T-cell (primary cell): ENCODE results near the gene DOCK1. TPM values are rescaled to one million over a fixed set of nuclear protein-coding genes. Genes with fewer than 3 reads are reported as not detected.

Experiments used
- ATAC-seq, 4 experiments: fragments of 200-7000 bp in 3 of 4; fragments of 150-1000 bp in 1 of 4; cut with Tn5 transposase; replicated peaks in 1 of 4; 1 replicate in 3 of 4; 2 replicates in 1 of 4; pipeline ENCODE4 v1.10.0; 2021; ENCODE audit warnings: moderate library complexity in 3 of 4, mild to moderate bottlenecking in 2 of 4, moderate number of reproducible peaks in 1 of 4
- CTCF ChIA-PET, 2 donors: fragments of 300-600 bp; sonication (Branson Sonifier 250); formaldehyde crosslinking; loops; one replicate each; lab custom pipeline; 2022; ENCODE audit warnings: antibody characterized with exemption in 2 of 2; lab: Charles Lee
- POLR2A ChIA-PET, 2 donors: fragments of 300-600 bp; sonication (Branson Sonifier 250); formaldehyde crosslinking; loops; one replicate each; lab custom pipeline; 2022; ENCODE audit warnings: antibody characterized with exemption in 2 of 2; lab: Charles Lee
- DNase-seq, 35 experiments: peaks; one replicate each; pipeline versions ENCODE4 v3.0.0 to v3.0.0-alpha.2; 2013 to 2023
- H3K27ac ChIP-seq: one replicate; pipeline ENCODE4 v1.5.1; 2013; ENCODE audit warnings: low read length
- H3K27me3 ChIP-seq, 2 experiments: replicated peaks in 1 of 2; 1 replicate in 1 of 2; 2 replicates in 1 of 2; pipeline versions ENCODE4 v1.6.1 to v1.7.0; 2013; ENCODE audit warnings: low read length in 1 of 2, mixed read lengths in 1 of 2; ENCODE audit not compliant: control insufficient read depth in 2 of 2, insufficient read depth in 2 of 2; ENCODE audit errors: extremely low read depth in 1 of 2
- H3K36me3 ChIP-seq, 2 donors: 1 replicate in 1 of 2; 2 replicates in 1 of 2; pipeline versions ENCODE4 v1.6.1 to v1.7.0; 2013; ENCODE audit warnings: low read length in 1 of 2; ENCODE audit not compliant: control insufficient read depth in 2 of 2, insufficient read depth in 1 of 2; ENCODE audit errors: extremely low read depth in 1 of 2
- H3K4me1 ChIP-seq, 2 experiments: 1 replicate in 1 of 2; 2 replicates in 1 of 2; pipeline versions ENCODE4 v1.6.1 to v1.7.0; 2013; ENCODE audit warnings: low read length in 2 of 2, mixed read lengths in 1 of 2; ENCODE audit not compliant: insufficient read depth in 2 of 2, control insufficient read depth in 1 of 2; ENCODE audit errors: extremely low read depth in 1 of 2
- H3K4me3 ChIP-seq, 2 donors: 1 replicate in 1 of 2; 2 replicates in 1 of 2; pipeline versions ENCODE4 v1.5.1 to v1.7.0; 2013; ENCODE audit warnings: mild to moderate bottlenecking in 2 of 2, low read length in 1 of 2, moderate library complexity in 1 of 2; ENCODE audit not compliant: control insufficient read depth in 1 of 2; ENCODE audit errors: extremely low read depth in 1 of 2
- H3K9me3 ChIP-seq: 2 replicates; pipeline ENCODE4 v1.7.0; 2013
- H3K27ac Mint-ChIP-seq, 2 donors: one replicate each; pipeline ENCODE4 v1.8.0; 2020 to 2021; ENCODE audit warnings: mild to moderate bottlenecking in 2 of 2, mixed read lengths in 2 of 2
- H3K27me3 Mint-ChIP-seq, 2 donors: one replicate each; pipeline ENCODE4 v1.8.0; 2021 to 2022; ENCODE audit warnings: mixed read lengths in 2 of 2
- H3K36me3 Mint-ChIP-seq: one replicate; pipeline ENCODE4 v1.8.0; 2021; ENCODE audit warnings: mixed read lengths
- H3K4me1 Mint-ChIP-seq, 3 donors: one replicate each; pipeline ENCODE4 v1.8.0; 2020 to 2022; ENCODE audit warnings: mixed read lengths in 3 of 3, mild to moderate bottlenecking in 1 of 3
- H3K4me3 Mint-ChIP-seq, 3 donors: one replicate each; pipeline ENCODE4 v1.8.0; 2020 to 2022; ENCODE audit warnings: mild to moderate bottlenecking in 3 of 3, mixed read lengths in 3 of 3, moderate library complexity in 3 of 3
- H3K9me3 Mint-ChIP-seq, 3 donors: one replicate each; pipeline ENCODE4 v1.8.0; 2020 to 2022; ENCODE audit warnings: mixed read lengths in 3 of 3
- WGBS: methylation state at CpG from one replicate; pipeline ENCODE4 v1.1.5; 2013; ENCODE audit warnings: missing lambda C conversion rate; ENCODE audit not compliant: insufficient coverage; 5-methylcytosine and 5-hydroxymethylcytosine counted together
- total RNA-seq, 35 experiments: library from RNA in 6 of 35; stranded (reverse) in 6 of 35; fragments of 120-200 nt in 1 of 35; gene quantifications; one replicate each; pipeline versions ENCODE4 v1.2.1 to v1.2.4 and lab custom pipeline; 2013 to 2026

Gene DOCK1
- total RNA-seq, 5 donors from 2014 or later (not counting 1 experiment from before 2014, with no cell fraction given), result 0.18 to 0.53 (median 0.37) TPM

DNA sequence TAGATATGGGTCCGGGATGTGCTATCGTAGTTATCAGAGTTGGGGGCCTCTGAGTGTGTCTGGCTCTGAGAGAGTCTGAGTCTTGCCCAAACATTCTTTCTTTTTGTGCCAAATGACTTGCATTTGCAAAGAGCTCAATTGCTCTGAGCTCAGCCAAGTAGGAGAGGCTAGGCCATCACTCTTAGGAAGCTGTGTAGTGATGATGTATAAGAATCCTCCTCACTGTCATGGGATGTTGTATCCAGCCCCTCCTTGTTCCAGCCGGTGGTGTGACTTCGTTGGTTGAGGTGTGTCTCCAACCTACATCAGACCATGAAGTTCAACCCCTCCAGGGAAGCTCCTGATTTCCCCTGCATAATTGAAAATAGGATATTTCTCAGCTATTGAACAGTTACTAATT is 546.4 kb downstream of the DOCK1 start:
- DNase-seq (no peak), ATAC-seq (no peak)
- Histone ChIP-seq H3K4me1 (no peaks in the 10 kb centered on the region), H3K27me3 (peaks cover 0 to 7% of the 10 kb centered on the region in 2 experiments), H3K9me3 (no peaks in the 10 kb centered on the region), H3K4me3 (no peak overlapping the region), H3K27ac (no peak overlapping the region), H3K36me3 (no peaks in the 10 kb centered on the region)
- no peak overlapping the region for H3K27ac Mint-ChIP-seq
- peaks cover 0 to 4% of the 10 kb centered on the region in 2 donors for H3K27me3 Mint-ChIP-seq
- no peaks in the 10 kb centered on the region for H3K4me1 Mint-ChIP-seq
- ChIA-PET CTCF (no interaction called here), POLR2A (no interaction called here)
- H3K36me3 Mint-ChIP-seq, result no peaks in the 10 kb centered on the region
- WGBS, result 94% methylated on average over 2 of the region's 4 CpGs
- no peaks in the 10 kb centered on the region for H3K9me3 Mint-ChIP-seq
- no peak overlapping the region for H3K4me3 Mint-ChIP-seq

DNA sequence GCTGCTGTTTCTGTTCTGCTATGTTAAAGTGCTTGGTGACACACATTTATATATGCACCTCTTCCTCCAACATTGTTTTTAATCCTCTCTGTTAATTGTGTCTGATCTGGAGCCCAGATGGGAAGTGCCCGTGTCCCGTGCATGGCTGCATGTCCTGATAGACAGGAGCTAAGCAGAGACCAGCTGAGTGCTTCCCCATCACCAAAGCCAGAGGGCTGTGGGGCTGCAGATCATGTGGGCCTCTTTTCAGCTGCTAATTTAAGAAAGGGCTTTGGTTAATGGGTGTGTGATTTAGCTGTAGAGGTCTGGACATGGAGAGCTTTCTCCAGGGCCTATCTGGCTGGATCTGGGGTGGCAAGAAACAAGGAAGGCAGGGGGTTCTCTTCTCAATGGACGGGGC is 547.3 kb downstream of the DOCK1 start:
- POLR2A ChIA-PET, result no interaction called here
- Mint-ChIP-seq H3K9me3 (no peaks in the 10 kb centered on the region), H3K36me3 (no peaks in the 10 kb centered on the region), H3K4me1 (no peaks in the 10 kb centered on the region), H3K27ac (no peak overlapping the region), H3K27me3 (peaks cover 0 to 4% of the 10 kb centered on the region in 2 donors), H3K4me3 (no peak overlapping the region)
- Histone ChIP-seq H3K9me3 (no peaks in the 10 kb centered on the region), H3K4me3 (no peak overlapping the region), H3K27ac (no peak overlapping the region), H3K27me3 (peaks cover 0 to 7% of the 10 kb centered on the region in 2 experiments), H3K36me3 (no peaks in the 10 kb centered on the region), H3K4me1 (no peaks in the 10 kb centered on the region)
- CTCF ChIA-PET, result no interaction called here
- ATAC-seq (no peak), DNase-seq (no peak)
- 80% methylated on average over 3 of the region's 3 CpGs for WGBS

DNA sequence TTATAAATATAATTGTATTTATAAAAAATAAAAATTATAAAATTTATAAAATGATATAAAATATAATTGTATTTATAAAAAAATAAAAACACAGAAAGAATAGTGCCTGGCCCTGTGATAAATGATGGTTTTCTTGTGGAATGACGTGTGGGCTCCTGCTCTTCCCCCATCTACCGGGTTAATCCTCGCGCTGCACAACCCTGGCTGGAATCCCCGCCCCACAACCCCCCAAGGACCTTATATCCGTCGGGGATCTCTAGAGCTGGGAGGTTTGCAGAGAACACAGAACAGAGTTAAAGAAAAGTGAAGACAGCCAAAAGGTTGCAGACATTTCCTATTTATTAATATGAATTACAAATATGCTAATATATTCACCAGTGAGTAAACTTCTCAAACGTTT is 548.5 kb downstream of the DOCK1 start:
- WGBS, result no CpG with 5 or more reads among the region's 8 CpGs
- Mint-ChIP-seq H3K36me3 (no peaks in the 10 kb centered on the region), H3K27me3 (peaks cover 0 to 8% of the 10 kb centered on the region in 2 donors), H3K4me1 (no peaks in the 10 kb centered on the region), H3K9me3 (peaks cover 0 to 5% (median 0%) of the 10 kb centered on the region in 3 donors), H3K27ac (no peak overlapping the region), H3K4me3 (no peak overlapping the region)
- peaks cover 0 to 11% of the 10 kb centered on the region in 2 experiments for H3K27me3 ChIP-seq
- DNase-seq (no peak), ATAC-seq (no peak)
- POLR2A ChIA-PET, result no interaction called here
- no peak overlapping the region for H3K4me3 ChIP-seq
- no peak overlapping the region for H3K27ac ChIP-seq
- H3K9me3 ChIP-seq, result no peaks in the 10 kb centered on the region
- H3K4me1 ChIP-seq, result no peaks in the 10 kb centered on the region
- CTCF ChIA-PET, result no interaction called here
- H3K36me3 ChIP-seq, result no peaks in the 10 kb centered on the region

DNA sequence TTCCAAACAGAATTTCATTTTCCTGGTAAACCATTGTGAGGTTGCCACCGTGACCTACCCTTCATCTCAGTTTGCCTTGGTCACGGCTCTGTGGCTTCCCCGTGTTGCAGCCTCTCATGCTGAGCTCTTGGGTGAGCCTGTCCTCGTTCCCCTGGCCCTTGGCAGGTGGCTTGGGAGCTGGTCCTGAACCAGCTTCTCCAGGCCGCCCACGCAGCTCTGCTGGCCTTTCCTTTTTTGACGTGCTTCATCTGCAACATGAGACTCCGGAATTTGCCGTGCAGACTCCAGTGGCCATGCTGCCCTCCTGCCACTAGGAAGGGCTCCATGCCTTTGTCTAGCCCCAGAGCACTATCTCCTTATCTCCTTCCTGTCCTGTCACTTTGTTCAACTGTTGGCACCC is 550.9 kb downstream of the DOCK1 start:
- Histone ChIP-seq H3K27ac (no peak overlapping the region), H3K27me3 (peaks cover 0 to 8% of the 10 kb centered on the region in 2 experiments), H3K4me1 (no peaks in the 10 kb centered on the region), H3K36me3 (no peaks in the 10 kb centered on the region), H3K9me3 (no peaks in the 10 kb centered on the region), H3K4me3 (no peak overlapping the region)
- Mint-ChIP-seq H3K9me3 (peaks cover 0 to 5% (median 3%) of the 10 kb centered on the region in 3 donors), H3K4me1 (no peaks in the 10 kb centered on the region), H3K36me3 (no peaks in the 10 kb centered on the region), H3K27ac (no peak overlapping the region), H3K27me3 (peaks cover 0 to 8% of the 10 kb centered on the region in 2 donors), H3K4me3 (no peak overlapping the region)
- DNase-seq, result no peak
- POLR2A ChIA-PET, result interaction anchor here in 1 of 2 donors (0.6 kb wide), 1 partner anchor 1812 kb away, joined by 4 read pairs; no protein-coding TSS in a partner anchor
- 77% methylated on average over 9 of the region's 9 CpGs for WGBS
- CTCF ChIA-PET, result interaction anchor here in 1 of 2 donors (0.6 kb wide), 1 partner anchor 47 kb away, joined by 4 read pairs; no protein-coding TSS in a partner anchor
- ATAC-seq, result no peak

DNA sequence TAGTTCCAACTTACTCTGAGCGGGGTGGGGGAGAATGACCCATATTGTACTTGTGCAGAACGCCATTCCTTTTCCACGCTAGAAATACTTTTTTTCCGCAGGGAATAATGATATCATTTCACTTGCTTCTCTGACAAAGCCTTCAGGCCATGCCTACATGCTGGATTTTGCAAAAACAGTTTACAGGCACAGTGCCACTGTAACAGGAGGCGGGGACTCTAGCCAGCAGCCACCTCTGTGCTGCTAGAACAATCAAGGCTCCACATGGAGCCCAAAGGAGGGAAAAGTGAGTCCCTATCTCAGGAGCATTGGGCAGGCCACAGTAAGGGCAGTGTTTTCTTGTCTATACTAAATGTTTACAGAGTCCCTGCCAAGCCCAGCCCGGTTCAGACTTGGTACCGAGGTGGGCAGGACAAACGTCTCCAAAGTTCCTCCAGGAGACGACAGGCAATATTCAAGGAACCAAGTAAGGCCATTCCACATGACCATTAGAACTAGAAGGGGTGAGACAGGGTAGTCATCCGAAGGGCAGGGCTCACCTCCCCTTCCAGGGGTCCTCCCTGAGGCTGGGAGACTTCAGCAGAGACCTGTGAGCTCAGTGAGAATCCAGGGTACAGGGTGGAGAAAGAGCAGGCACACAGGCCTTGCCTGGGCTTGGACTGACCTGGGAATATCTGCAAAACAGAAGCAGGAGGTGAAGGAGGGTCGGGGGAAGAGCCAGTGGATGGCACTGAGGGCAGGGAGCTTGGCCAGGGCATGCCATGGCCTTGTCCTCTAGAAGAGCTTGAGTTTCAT is 553.0 kb downstream of the DOCK1 start:
- 86% methylated on average over 7 of the region's 11 CpGs for WGBS
- ATAC-seq (no peak), DNase-seq (no peak)
- Histone ChIP-seq H3K36me3 (no peaks in the 10 kb centered on the region), H3K9me3 (no peaks in the 10 kb centered on the region), H3K4me1 (no peaks in the 10 kb centered on the region), H3K27me3 (peaks cover 0 to 9% of the 10 kb centered on the region in 2 experiments), H3K27ac (no peak overlapping the region), H3K4me3 (no peak overlapping the region)
- no peak overlapping the region for H3K4me3 Mint-ChIP-seq
- H3K27ac Mint-ChIP-seq, result no peak overlapping the region
- H3K27me3 Mint-ChIP-seq, result peaks cover 0 to 8% of the 10 kb centered on the region in 2 donors
- CTCF ChIA-PET, result no interaction called here
- H3K4me1 Mint-ChIP-seq, result no peaks in the 10 kb centered on the region
- POLR2A ChIA-PET, result no interaction called here
- H3K9me3 Mint-ChIP-seq, result peaks cover 0 to 5% (median 3%) of the 10 kb centered on the region in 3 donors
- H3K36me3 Mint-ChIP-seq, result no peaks in the 10 kb centered on the region

DNA sequence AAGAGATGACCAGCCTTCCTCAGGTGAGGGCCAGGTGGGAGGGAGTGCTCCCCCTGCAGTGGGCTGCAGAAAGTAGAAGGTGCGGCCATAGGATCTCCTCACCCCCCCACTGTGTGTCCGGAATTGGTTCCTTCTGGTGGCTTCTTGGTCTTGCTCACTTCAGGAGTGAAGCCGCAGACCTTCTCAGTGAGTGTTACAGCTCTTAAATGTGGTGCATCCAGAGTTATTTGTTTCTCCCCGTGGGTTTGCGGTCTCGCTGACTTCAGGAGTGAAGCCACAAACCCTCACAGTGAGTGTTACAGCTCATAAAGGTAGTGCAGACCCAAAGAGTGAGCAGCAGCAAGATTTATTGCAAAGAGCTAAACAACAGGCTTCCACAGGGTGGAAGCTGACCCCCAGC is 553.6 kb downstream of the DOCK1 start:
- POLR2A ChIA-PET, result no interaction called here
- DNase-seq (no peak), ATAC-seq (no peak)
- H3K4me3 ChIP-seq, result no peak overlapping the region
- Mint-ChIP-seq H3K36me3 (no peaks in the 10 kb centered on the region), H3K9me3 (peaks cover 0 to 5% (median 3%) of the 10 kb centered on the region in 3 donors), H3K4me1 (no peaks in the 10 kb centered on the region), H3K27ac (no peak overlapping the region), H3K4me3 (no peak overlapping the region), H3K27me3 (peaks cover 3 to 8% of the 10 kb centered on the region in 2 donors)
- H3K36me3 ChIP-seq, result no peaks in the 10 kb centered on the region
- 95% methylated on average over 4 of the region's 6 CpGs for WGBS
- H3K27me3 ChIP-seq, result peaks cover 0 to 11% of the 10 kb centered on the region in 2 experiments
- no peaks in the 10 kb centered on the region for H3K9me3 ChIP-seq
- no peaks in the 10 kb centered on the region for H3K4me1 ChIP-seq
- H3K27ac ChIP-seq, result no peak overlapping the region
- CTCF ChIA-PET, result no interaction called here
